PC-9 (cell line): Measurements from ENCODE around the gene PPIE. TPM values are rescaled to one million over a fixed set of nuclear protein-coding genes. Genes with fewer than 3 reads are reported as not detected.
"Not testable (repeated sequence)": the region's sequence is repeated elsewhere in the genome, so short reads cannot be mapped to it uniquely, and the experiment has no call there.

ENCODE experiments used
- BruUV-seq: library from RNA; stranded (reverse); fragments of 400-500 nt; replicated peaks from 2 replicates; lab custom pipeline; 2021; lab: Mats Ljungman, UMichigan
- CTCF ChIA-PET: fragments of 300-600 bp; sonication (Branson Sonifier 250); formaldehyde crosslinking; loops from one replicate; lab custom pipeline; 2022; ENCODE audit warnings: antibody characterized with exemption; lab: Charles Lee
- POLR2A ChIA-PET: fragments of 300-600 bp; sonication (Branson Sonifier 250); formaldehyde crosslinking; loops from one replicate; lab custom pipeline; 2022; ENCODE audit warnings: antibody characterized with exemption; ENCODE audit not compliant: unreplicated experiment; lab: Charles Lee
- DNase-seq, 2 experiments: peaks; one replicate each; pipeline versions ENCODE4 v3.0.0 to v3.0.0-alpha.2; 2015 to 2022; ENCODE audit warnings: mixed read lengths in 1 of 2
- H2AFZ ChIP-seq: fragments of 200-600 bp; sonication (generic); 2 replicates; pipeline ENCODE4 v1.8.1; 2017; ENCODE audit warnings: antibody characterized with exemption
- H3F3A ChIP-seq: fragments of 200-600 bp; sonication (generic); 2 replicates; pipeline ENCODE4 v1.8.1; 2017; ENCODE audit warnings: antibody characterized with exemption, mild to moderate bottlenecking, low read depth; ENCODE audit not compliant: insufficient read depth
- H3K27ac ChIP-seq: fragments of 200-600 bp; sonication (generic); 2 replicates; pipeline ENCODE4 v1.6.1; 2016; ENCODE audit warnings: mixed run types
- H3K27me3 ChIP-seq: fragments of 200-600 bp; sonication (generic); 2 replicates; pipeline ENCODE4 v1.6.1; 2016; ENCODE audit warnings: low read depth, mixed run types; ENCODE audit not compliant: insufficient read depth
- H3K36me3 ChIP-seq: fragments of 200-600 bp; sonication (generic); 2 replicates; pipeline ENCODE4 v1.6.1; 2016; ENCODE audit warnings: low read depth, mixed run types
- H3K4me1 ChIP-seq: fragments of 200-600 bp; sonication (generic); replicated peaks from 2 replicates; pipeline ENCODE4 v1.6.1; 2016; ENCODE audit warnings: mixed run types; ENCODE audit not compliant: insufficient read depth
- H3K4me2 ChIP-seq: fragments of 200-600 bp; sonication (generic); 2 replicates; pipeline ENCODE4 v1.6.1; 2017; ENCODE audit warnings: mixed run types
- H3K4me3 ChIP-seq: fragments of 200-600 bp; sonication (generic); 2 replicates; pipeline ENCODE4 v1.6.1; 2016; ENCODE audit warnings: mixed run types
- H3K79me2 ChIP-seq: fragments of 200-600 bp; sonication (generic); 2 replicates; pipeline ENCODE4 v1.6.1; 2017; ENCODE audit warnings: low read depth, mixed run types
- H3K9me2 ChIP-seq: fragments of 200-600 bp; sonication (generic); 2 replicates; pipeline ENCODE4 v1.8.1; 2017; ENCODE audit warnings: mild to moderate bottlenecking; ENCODE audit not compliant: insufficient read depth
- H3K9me3 ChIP-seq: fragments of 200-600 bp; sonication (generic); 2 replicates; pipeline ENCODE4 v1.8.1; 2016; ENCODE audit warnings: low read depth; ENCODE audit not compliant: insufficient read depth
- H4K20me1 ChIP-seq: fragments of 200-600 bp; sonication (generic); 2 replicates; pipeline ENCODE4 v1.8.1; 2017; ENCODE audit not compliant: insufficient read depth
- EZH2 ChIP-seq: fragments of 200-600 bp; sonication (generic); IDR thresholded peaks from 2 replicates; pipeline ENCODE4 v1.8.0; 2017; ENCODE audit warnings: antibody characterized with exemption, low read depth
- intact Hi-C: fragments of 100-400 bp; cut with micrococcal nuclease; formaldehyde crosslinking; loops from one replicate; pipeline ENCODE4 v1.10.0; 2022; ENCODE audit not compliant: unreplicated experiment
- total RNA-seq: library from RNA; stranded (reverse); gene quantifications from 2 replicates; pipeline ENCODE4 v1.2.3, GENCODE V29; 2021
- TF ChIP-seq, protein P1 (sequence below): fragments of 200-600 bp; sonication (generic); conservative IDR thresholded peaks from 2 replicates; pipeline ENCODE4 v1.6.1; 2017; ENCODE audit warnings: mixed run types, antibody characterized with exemption, mild to moderate bottlenecking, moderate library complexity

PPIE gene
- total RNA-seq, 1 experiment from 2014 or later, result 81.1 TPM

GRCh38 chr1:39782103-39782502 is 43.4 kb downstream of the PPIE start:
- Histone ChIP-seq H3K4me2 (no peak overlapping the region), H3K4me3 (no peak overlapping the region), H3F3A (no peaks in the 10 kb centered on the region), H2AFZ (no peak overlapping the region), H3K4me1 (no peaks in the 10 kb centered on the region), H3K9me2 (no peaks in the 10 kb centered on the region), H3K36me3 (no peaks in the 10 kb centered on the region), H3K9me3 (no peaks in the 10 kb centered on the region), H3K27ac (no peak overlapping the region), H3K79me2 (no peaks in the 10 kb centered on the region), H3K27me3 (no peaks in the 10 kb centered on the region), H4K20me1 (no peaks in the 10 kb centered on the region)
- no peak for DNase-seq
- intact Hi-C loops, result no loop called here
- CTCF ChIA-PET, result no interaction called here
- TF ChIP-seq EZH2, result no peak
- TF ChIP-seq, protein P1, sequence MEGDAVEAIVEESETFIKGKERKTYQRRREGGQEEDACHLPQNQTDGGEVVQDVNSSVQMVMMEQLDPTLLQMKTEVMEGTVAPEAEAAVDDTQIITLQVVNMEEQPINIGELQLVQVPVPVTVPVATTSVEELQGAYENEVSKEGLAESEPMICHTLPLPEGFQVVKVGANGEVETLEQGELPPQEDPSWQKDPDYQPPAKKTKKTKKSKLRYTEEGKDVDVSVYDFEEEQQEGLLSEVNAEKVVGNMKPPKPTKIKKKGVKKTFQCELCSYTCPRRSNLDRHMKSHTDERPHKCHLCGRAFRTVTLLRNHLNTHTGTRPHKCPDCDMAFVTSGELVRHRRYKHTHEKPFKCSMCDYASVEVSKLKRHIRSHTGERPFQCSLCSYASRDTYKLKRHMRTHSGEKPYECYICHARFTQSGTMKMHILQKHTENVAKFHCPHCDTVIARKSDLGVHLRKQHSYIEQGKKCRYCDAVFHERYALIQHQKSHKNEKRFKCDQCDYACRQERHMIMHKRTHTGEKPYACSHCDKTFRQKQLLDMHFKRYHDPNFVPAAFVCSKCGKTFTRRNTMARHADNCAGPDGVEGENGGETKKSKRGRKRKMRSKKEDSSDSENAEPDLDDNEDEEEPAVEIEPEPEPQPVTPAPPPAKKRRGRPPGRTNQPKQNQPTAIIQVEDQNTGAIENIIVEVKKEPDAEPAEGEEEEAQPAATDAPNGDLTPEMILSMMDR, result no peak
- POLR2A ChIA-PET, result no interaction called here
- no TSS peak for BruUV-seq

DNA sequence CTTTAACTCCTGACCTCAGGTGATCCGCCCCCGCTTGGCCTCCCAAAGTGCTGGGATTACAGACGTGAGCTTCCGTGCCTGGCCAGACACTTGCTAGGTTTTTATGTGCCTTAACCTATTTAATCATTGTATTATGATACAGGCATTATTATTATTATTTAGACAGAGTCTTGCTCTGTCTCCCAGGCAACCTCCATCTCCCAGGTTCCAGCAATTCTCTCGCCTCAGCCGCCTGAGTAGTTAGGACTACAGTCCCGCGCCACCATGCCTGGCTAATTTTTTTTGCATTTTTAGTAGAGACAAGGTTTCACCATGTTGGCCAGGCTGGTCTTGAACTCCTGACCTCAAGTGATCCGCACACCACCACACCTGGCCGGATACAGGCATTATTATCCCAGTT is 44.0 kb downstream of the PPIE start:
- H3K9me2 ChIP-seq, H3K27ac ChIP-seq, H4K20me1 ChIP-seq, H3K4me1 ChIP-seq, H3K27me3 ChIP-seq, H3K4me2 ChIP-seq, H3K79me2 ChIP-seq, H3F3A ChIP-seq, CTCF ChIA-PET, intact Hi-C loops, POLR2A ChIA-PET, H2AFZ ChIP-seq, H3K36me3 ChIP-seq, DNase-seq, BruUV-seq, H3K9me3 ChIP-seq, H3K4me3 ChIP-seq: not testable (repeated sequence)

DNA sequence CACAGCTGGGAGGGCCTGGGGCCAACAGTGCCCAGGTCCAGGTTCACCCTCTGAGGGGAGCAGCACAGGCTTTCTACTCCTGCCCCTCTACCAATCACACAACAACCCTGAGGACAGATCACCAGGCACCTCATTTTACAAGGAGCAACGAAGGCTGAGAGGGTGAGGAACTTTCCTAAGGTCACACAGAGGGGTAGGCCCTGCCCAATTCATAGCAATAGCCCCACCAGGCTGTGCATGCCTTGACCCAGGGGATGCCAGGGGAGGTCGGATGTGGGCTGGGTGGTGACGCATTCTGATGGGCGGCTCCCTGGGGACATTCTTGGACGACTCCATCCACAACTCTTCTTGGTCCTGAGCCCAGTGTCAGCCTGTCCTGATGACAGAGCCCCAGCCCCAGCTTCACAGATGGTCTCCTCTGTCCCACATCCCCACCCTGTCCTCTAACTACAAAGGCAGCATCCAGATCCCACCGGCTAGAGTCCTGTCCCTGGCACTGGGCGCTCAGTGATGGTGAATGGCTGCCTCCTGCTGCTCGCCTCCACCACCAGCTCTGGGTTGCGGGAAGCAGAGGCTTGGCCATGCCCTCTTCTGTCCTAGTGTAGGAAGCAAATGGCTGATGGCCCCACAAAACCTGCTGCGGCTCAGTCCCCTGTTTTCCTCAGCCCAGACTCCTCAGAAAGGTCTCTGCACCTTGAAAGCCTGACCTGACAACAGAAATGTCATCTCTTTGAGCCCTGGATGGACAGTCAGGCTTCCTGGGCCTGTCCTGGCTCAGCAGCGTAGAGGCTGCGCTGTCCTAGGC is 47.8 kb downstream of the PPIE start:
- H3K79me2 ChIP-seq, H3F3A ChIP-seq, H3K4me2 ChIP-seq, H3K27me3 ChIP-seq, H3K27ac ChIP-seq, H3K9me3 ChIP-seq, H3K4me1 ChIP-seq, H2AFZ ChIP-seq, H4K20me1 ChIP-seq, H3K4me3 ChIP-seq, H3K36me3 ChIP-seq, intact Hi-C loops, H3K9me2 ChIP-seq, POLR2A ChIA-PET, DNase-seq: not testable (repeated sequence)
- TSS peak; percentile 24 for BruUV-seq
- CTCF ChIA-PET, result interaction anchor here (0.6 kb wide), 1 partner anchor 27 kb away, joined by 4 read pairs; no protein-coding TSS in a partner anchor

DNA sequence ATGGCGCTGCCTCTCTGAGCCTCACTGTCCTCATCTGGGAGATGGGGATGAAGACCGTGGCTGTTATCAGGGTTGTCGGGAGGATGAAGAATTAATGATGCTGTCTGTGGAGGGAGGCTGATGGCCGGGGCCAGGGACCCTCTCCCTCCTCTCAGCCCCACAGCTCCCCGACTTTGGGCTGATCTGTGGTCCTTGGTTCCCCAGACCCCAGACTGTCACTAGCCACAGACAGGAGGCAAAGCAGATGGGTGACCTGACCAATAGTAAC is 48.4 kb downstream of the PPIE start:
- CTCF ChIA-PET, result interaction anchor here (0.6 kb wide), 1 partner anchor 27 kb away, joined by 4 read pairs; no protein-coding TSS in a partner anchor
- DNase-seq, H3K9me2 ChIP-seq, H3K4me2 ChIP-seq, H3K4me3 ChIP-seq, H3K27ac ChIP-seq, H2AFZ ChIP-seq, intact Hi-C loops, H3K9me3 ChIP-seq, H4K20me1 ChIP-seq, H3K79me2 ChIP-seq, H3K27me3 ChIP-seq, BruUV-seq, POLR2A ChIA-PET, H3K4me1 ChIP-seq, H3F3A ChIP-seq, H3K36me3 ChIP-seq: not testable (repeated sequence)
